ENCODE results near the gene ANXA1. TPM values are rescaled to one million over a fixed set of nuclear protein-coding genes. Genes with fewer than 3 reads are reported as not detected.
"Not testable (repeated sequence)": the region's sequence is repeated elsewhere in the genome, so short reads cannot be mapped to it uniquely, and the experiment has no call there.

The ANXA1 gene
- total and polyA plus RNA-seq, 2 donors = 221 to 353 TPM

DNA sequence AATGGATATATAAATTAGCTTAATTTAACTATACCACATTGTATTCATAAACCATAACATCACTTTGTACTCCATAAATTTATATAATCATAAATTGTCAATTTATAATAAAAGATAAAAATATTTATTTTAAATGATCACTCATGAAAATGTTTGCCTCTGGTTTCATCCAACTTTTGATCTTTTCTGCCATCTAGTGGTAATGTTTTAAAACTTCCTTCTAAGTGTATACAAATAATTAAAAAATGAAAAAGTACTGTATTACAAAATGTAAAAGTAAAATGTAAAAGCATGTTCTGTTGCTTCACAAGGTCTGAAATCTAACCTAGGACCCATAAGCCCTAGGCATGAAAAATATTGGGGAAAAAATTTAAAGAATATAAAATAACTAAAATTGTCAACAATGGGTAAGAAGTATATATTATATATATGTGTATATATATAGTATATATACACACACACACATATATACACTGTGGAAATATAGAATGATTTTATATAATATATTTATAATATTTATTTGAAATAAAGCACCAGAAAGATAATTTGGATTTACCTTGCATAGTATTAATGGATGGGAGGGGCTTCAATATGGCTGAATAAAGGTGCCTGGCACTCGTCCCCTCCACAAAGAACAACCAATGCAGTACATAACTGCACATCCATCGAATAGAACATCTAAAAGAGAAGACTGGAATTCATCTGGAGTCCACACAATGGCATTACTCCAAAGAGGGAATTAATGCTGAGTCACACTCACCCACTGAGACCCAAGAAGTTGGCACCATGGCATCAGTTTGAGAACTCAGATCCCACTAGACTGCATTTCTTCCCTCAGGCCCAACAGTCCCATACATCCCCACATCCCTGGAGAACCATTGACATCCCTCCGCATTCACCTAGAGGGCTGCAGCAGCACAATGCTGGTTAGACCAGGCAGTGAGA lies 32.5 kb downstream of the ANXA1 start:
- H3K4me1 ChIP-seq (ENCODE audit: insufficient read depth) = no peaks in the 10 kb centered on the region
- DNase-seq (ENCODE audit: extremely low spot score) = no peak
- H3K4me3 ChIP-seq (ENCODE audit: low read depth, low read length) = no peak overlapping the region
- WGBS = 58% methylated on average over 3 of the region's 3 CpGs
- no peaks in the 10 kb centered on the region for H3K36me3 ChIP-seq (ENCODE audit: insufficient read depth)
- H3K27ac ChIP-seq (ENCODE audit: low read depth) = no peak overlapping the region

DNA sequence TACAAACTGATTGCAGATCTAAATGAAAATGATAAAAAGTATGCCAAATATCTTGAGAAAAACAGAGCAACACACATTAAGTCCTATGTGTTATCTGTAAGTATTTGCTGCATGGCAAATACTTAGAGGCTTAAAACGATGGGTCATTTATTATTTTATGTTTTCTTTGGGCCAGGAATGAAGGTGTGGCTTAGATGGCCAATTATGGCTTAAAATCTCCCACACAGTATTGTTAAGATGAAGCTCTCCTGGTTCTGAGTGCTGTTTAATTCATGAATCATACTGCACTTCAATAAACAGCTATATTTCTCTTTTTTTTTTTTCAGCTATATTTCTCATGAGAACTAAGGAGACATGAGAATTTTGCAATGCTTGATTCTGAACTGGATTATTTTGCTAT lies 39.4 kb downstream of the ANXA1 start:
- not testable (repeated sequence) for H3K4me1 ChIP-seq (ENCODE audit: insufficient read depth); DNase-seq (ENCODE audit: extremely low spot score); H3K36me3 ChIP-seq (ENCODE audit: insufficient read depth); H3K4me3 ChIP-seq (ENCODE audit: low read depth, low read length); H3K27ac ChIP-seq (ENCODE audit: low read depth)
- 29% methylated on average over 1 of the region's 1 CpG for WGBS

DNA sequence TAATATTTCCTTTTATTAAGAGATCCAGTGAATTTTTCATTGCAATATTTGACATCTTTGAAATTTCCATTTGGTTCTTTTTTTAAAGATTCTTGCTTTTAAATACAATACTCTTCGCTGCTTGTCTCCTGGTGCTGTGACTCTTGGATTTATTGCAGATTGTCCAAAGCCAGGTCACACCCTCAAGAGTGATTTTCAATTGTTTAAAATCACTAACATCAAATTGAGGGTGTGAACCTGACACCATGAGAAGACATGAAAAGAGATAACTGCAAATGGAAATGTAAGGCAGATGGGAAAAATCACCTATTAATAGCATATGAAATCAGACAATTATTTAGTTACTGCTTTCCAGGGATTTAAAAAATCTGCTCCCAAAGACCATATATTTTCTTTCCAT lies 42.6 kb downstream of the ANXA1 start:
- no peak overlapping the region for H3K4me3 ChIP-seq (ENCODE audit: low read depth, low read length)

DNA sequence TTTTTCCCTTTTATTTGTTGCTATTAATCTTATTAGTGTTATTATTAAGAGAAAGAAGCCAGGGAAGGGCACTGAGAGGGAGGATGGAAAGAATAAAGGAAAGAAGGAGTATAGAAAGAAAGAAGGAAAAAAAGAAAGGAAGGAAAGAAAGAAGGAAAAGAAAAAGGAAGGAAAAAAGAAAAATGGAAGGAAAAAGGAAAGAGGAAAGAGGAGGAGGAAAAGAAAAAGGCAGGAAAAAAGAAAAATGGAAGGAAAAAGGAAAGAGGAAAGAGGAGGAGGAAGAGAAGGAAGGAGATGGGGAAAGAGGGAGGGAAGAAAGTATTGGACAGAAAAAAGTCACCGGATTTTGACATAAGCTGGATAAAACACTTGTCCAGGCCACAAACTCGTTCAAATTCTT lies 47.8 kb downstream of the ANXA1 start:
- Histone ChIP-seq H3K27ac (ENCODE audit: low read depth) (no peak overlapping the region), H3K4me1 (ENCODE audit: insufficient read depth) (no peaks in the 10 kb centered on the region), H3K36me3 (ENCODE audit: insufficient read depth) (no peaks in the 10 kb centered on the region), H3K4me3 (ENCODE audit: low read depth, low read length) (no peak overlapping the region)
- DNase-seq (ENCODE audit: extremely low spot score) = no peak
- 68% methylated on average over 2 of the region's 2 CpGs for WGBS

More for the DNA sequence above, 42.6 kb downstream of the ANXA1 start:
- Histone ChIP-seq H3K27ac (ENCODE audit: low read depth) (no peak overlapping the region), H3K36me3 (ENCODE audit: insufficient read depth) (no peaks in the 10 kb centered on the region), H3K4me1 (ENCODE audit: insufficient read depth) (no peaks in the 10 kb centered on the region)
- no peak for DNase-seq (ENCODE audit: extremely low spot score)
- WGBS = 84% methylated on average over 1 of the region's 1 CpG

DNA sequence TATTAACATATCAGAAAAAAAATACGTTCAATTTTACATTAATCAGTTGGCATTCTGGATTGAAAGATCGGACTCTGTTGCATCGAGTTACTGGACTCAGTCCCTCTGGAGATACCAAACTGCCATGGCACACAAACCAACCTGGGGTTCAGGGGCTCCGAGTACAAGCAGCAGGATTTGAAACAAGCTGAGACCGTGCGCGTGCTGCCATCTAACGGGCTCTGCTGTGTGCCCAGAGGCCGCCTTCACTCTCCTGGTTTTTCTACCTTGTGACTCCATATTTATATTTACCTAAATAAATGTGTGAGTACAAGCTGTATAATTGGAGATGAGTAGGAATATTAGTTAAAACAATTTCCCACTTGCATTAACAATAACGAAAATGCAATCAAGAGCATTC lies 48.2 kb downstream of the ANXA1 start:
- Histone ChIP-seq H3K4me3 (ENCODE audit: low read depth, low read length) (no peak overlapping the region), H3K27ac (ENCODE audit: low read depth) (no peak overlapping the region), H3K36me3 (ENCODE audit: insufficient read depth) (no peaks in the 10 kb centered on the region), H3K4me1 (ENCODE audit: insufficient read depth) (no peaks in the 10 kb centered on the region)
- 58% methylated on average over 10 of the region's 10 CpGs for WGBS
- no peak for DNase-seq (ENCODE audit: extremely low spot score)

DNA sequence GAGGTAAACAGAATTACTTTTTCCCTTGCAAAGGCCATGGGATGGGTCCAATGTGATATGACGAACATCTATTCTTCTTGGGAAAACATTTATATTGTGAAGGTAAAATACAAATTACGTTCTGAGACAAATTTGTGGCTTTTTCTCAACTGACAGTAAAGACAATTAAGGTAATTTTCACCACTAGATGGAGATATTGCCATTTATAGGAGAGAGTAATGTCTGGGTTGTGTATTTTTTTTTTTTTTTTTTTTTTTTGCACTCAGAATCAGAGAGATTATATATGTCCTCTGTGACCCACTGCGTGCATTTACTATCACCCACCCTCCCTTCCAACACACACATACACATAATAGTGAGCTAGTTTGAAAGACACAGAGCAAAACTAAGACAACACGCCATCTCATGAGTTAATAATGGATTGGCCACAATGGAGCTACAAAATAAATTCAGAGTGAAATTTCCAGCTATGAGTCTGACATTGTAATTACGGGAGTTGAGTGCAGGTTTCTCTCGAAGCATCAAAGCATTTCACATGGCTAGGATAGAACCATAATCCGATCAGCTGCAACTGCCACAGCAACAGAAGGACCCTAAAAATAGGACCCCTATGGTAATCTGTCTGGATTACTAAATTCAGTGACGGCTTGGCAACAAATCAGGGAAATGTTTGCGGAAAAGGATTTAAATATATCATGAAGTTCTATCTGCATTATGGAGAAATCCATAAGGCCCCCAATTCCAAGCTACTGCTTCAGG lies 49.2 kb downstream of the ANXA1 start:
- H3K4me3 ChIP-seq (ENCODE audit: low read depth, low read length) = no peak overlapping the region
- no peak for DNase-seq (ENCODE audit: extremely low spot score)
- H3K4me1 ChIP-seq (ENCODE audit: insufficient read depth) = no peaks in the 10 kb centered on the region
- H3K36me3 ChIP-seq (ENCODE audit: insufficient read depth) = no peaks in the 10 kb centered on the region
- H3K27ac ChIP-seq (ENCODE audit: low read depth) = no peak overlapping the region
- 34% methylated on average over 9 of the region's 9 CpGs for WGBS

DNA sequence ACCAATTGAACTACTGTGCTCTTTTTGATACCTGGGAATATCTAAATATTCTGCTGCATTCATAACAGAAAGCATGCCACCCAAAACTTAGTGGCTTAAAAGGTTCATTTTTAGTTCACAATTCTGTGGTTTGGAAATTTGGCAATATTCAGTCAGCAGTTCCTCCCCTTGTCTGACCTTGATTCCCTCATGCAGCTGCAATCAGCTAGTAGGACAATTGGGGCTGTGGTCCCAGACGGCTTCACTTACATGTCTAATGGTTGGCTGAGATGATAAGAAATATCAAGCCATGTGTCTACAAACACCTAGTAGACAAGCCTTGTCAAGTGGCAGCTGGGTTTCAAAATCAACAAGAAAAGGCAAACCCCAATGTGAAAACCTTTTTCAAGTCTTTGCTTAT lies 51.3 kb downstream of the ANXA1 start:
- Histone ChIP-seq H3K36me3 (ENCODE audit: insufficient read depth) (no peaks in the 10 kb centered on the region), H3K4me1 (ENCODE audit: insufficient read depth) (no peaks in the 10 kb centered on the region), H3K4me3 (ENCODE audit: low read depth, low read length) (no peak overlapping the region), H3K27ac (ENCODE audit: low read depth) (no peak overlapping the region)
- WGBS = 0% methylated on average over 1 of the region's 1 CpG
- DNase-seq (ENCODE audit: extremely low spot score) = no peak

DNA sequence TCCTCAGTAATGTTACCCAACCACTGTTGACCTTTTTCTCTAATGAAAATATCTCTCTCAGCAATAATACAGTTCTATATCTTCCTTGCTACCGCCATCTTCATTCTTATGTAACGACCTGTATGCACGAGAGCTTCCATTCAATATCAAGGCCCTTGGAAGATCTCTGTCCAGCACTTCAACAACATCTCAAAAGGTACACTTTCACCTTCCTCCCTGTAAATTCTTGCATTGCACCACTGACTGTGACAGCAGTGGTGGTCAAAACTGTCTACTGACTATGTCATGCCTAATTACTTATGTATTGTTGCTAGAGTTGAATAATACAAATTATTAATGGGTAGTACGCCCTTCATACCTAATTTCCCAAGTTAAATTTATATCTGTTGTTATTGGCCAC lies 53.3 kb downstream of the ANXA1 start:
- no peak overlapping the region for H3K27ac ChIP-seq (ENCODE audit: low read depth)
- H3K4me1 ChIP-seq (ENCODE audit: insufficient read depth) = no peaks in the 10 kb centered on the region
- 61% methylated on average over 4 of the region's 4 CpGs for WGBS
- H3K36me3 ChIP-seq (ENCODE audit: insufficient read depth) = no peaks in the 10 kb centered on the region
- H3K4me3 ChIP-seq (ENCODE audit: low read depth, low read length) = no peak overlapping the region
- DNase-seq (ENCODE audit: extremely low spot score) = no peak

DNA sequence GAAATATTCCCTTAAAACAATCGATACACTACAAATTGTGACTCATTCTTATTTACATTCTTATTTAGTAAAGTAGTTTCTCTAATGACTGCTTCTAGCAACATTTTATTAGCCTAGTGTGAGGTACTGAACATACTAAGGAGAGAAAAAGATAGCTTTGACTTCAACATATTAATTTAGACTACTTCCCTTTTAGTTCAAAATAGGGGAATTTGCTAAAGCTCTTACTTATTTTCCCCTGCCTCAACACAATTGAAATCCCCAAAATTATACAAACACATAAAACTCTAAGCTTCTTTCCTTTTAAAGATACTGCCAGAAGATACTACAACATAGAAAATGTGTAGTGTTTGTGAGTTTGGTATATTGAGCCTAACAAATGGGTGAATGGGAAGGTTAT lies 55.2 kb downstream of the ANXA1 start:
- 75% methylated on average over 1 of the region's 1 CpG for WGBS
- Histone ChIP-seq H3K4me1 (ENCODE audit: insufficient read depth) (no peaks in the 10 kb centered on the region), H3K27ac (ENCODE audit: low read depth) (no peak overlapping the region), H3K36me3 (ENCODE audit: insufficient read depth) (no peaks in the 10 kb centered on the region), H3K4me3 (ENCODE audit: low read depth, low read length) (no peak overlapping the region)
- no peak for DNase-seq (ENCODE audit: extremely low spot score)

DNA sequence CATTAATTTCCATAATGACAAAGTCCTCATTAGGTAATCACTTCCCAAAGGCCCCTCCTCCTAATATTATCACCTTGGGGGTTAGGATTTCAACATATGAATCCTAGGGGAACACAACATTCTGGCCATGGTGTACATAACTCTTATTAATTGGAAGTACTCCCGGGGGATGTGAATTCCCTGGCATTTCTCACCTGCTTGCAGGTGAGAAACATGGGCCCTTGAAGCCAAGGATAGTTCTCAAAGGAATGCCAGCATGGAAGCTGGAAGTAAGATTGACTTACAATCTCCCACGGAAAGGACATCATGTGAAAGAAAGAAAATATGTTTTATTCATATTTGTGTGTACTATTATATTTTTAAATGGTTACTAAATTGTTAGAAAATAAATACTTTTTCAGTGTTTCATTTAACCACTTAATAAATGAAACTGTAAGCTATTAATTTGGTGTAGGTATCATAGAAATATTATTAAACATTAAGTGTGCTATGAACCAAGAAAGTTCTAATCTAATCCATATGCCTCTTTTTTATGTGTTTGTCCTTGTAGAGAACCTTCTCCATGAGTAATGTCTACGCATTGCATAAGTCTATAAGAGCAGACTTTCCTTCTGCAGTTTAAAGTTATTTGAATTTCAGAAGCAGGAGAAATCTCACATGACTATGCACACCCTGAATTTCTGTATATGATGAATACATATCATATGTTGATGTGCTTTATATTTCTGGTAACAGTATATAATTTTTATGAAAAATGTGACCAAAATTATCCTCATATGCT lies 59.4 kb downstream of the ANXA1 start:
- no peak for DNase-seq (ENCODE audit: extremely low spot score)
- Histone ChIP-seq H3K4me3 (ENCODE audit: low read depth, low read length) (no peak overlapping the region), H3K4me1 (ENCODE audit: insufficient read depth) (no peaks in the 10 kb centered on the region), H3K27ac (ENCODE audit: low read depth) (no peak overlapping the region), H3K36me3 (ENCODE audit: insufficient read depth) (no peaks in the 10 kb centered on the region)
- WGBS = 45% methylated on average over 3 of the region's 3 CpGs

DNA sequence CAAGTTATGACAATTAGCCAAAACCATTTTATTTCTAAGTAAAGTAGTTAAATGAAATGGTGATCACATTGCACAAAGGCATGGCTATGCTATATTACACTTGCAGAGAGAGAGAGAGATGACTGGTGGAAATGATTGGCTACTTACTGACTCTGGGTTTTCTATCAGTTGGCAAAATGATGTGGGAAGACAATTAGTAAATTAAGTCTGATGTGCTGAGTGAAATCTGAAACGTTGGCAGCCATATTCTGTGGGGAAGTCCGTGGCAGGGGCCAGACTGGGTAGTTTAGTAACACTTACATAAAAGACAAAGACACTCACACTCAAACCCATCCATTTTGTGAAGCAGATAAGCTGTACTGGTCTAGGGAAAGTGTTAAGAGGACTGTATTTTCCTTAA lies 61.6 kb downstream of the ANXA1 start:
- Histone ChIP-seq H3K4me1 (ENCODE audit: insufficient read depth) (no peaks in the 10 kb centered on the region), H3K27ac (ENCODE audit: low read depth) (no peak overlapping the region), H3K36me3 (ENCODE audit: insufficient read depth) (no peaks in the 10 kb centered on the region), H3K4me3 (ENCODE audit: low read depth, low read length) (no peak overlapping the region)
- no peak for DNase-seq (ENCODE audit: extremely low spot score)
- WGBS = 50% methylated on average over 2 of the region's 2 CpGs

DNA sequence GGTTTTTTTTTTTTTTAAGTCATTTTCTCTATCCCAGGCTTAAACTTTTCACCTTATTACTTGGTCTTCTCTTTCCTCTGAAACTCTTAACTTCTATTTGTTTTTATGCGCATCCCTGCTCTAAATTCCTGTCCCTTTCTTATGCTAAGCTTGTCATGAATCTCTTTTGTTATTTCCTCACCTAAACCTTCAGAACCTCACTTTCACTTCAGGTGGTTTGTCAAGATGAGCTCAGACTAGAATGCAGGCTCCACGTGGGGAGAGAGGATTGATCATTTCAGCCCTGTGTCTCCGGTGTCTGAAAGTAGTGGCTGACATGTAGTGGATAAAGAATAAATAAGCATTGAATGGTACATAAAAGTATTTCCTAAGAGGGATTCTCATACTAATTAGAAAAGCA lies 63.6 kb downstream of the ANXA1 start:
- H3K4me3 ChIP-seq (ENCODE audit: low read depth, low read length) = no peak overlapping the region
- H3K4me1 ChIP-seq (ENCODE audit: insufficient read depth) = no peaks in the 10 kb centered on the region
- WGBS = 40% methylated on average over 3 of the region's 3 CpGs
- H3K36me3 ChIP-seq (ENCODE audit: insufficient read depth) = no peaks in the 10 kb centered on the region
- no peak for DNase-seq (ENCODE audit: extremely low spot score)
- no peak overlapping the region for H3K27ac ChIP-seq (ENCODE audit: low read depth)

DNA sequence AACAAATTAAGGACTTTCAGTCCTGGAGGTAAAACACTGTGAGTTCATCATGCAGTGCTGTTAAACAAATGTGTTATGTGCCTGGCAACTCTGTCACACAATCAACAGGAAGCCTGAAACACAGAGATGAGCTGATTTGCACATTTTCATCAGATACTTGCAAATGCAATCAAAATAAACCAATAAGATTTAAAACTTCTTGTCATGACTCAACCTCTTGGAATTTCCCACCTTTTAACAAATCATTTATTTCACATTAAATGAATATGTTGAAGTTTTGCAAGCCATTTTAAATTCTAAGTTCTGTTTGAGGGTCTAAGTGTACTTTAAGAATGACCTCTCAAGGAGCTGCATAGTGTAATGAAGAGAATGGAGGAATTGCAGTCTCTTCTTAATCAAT lies 64.4 kb downstream of the ANXA1 start:
- Histone ChIP-seq H3K36me3 (ENCODE audit: insufficient read depth) (no peaks in the 10 kb centered on the region), H3K4me1 (ENCODE audit: insufficient read depth) (no peaks in the 10 kb centered on the region), H3K27ac (ENCODE audit: low read depth) (no peak overlapping the region), H3K4me3 (ENCODE audit: low read depth, low read length) (no peak overlapping the region)
- DNase-seq (ENCODE audit: extremely low spot score) = no peak
